CD14-positive monocyte (primary cell): Measurements from ENCODE around the gene MBNL2. TPM values are rescaled to one million over a fixed set of nuclear protein-coding genes. Genes with fewer than 3 reads are reported as not detected.

Source experiments
- DNase-seq, 3 donors: peaks; one replicate each; pipeline ENCODE4 v3.0.0-alpha.2; 2011 to 2022
- H2AFZ ChIP-seq: 2 replicates; pipeline ENCODE4 v1.6.0; 2012; ENCODE audit warnings: mild to moderate bottlenecking, low read depth, low read length, inconsistent platforms; ENCODE audit not compliant: insufficient read depth, poor library complexity, severe bottlenecking
- H3K27ac ChIP-seq, 2 donors: 1 replicate in 1 of 2; 2 replicates in 1 of 2; pipeline ENCODE4 v1.5.1; 2012 to 2013; ENCODE audit warnings: low read length in 2 of 2, control low read depth in 1 of 2, inconsistent platforms in 1 of 2, low read depth in 1 of 2, mild to moderate bottlenecking in 1 of 2
- H3K27me3 ChIP-seq, 2 donors: one replicate each; pipeline versions ENCODE4 v1.6.0 to v1.6.1; 2011 to 2013; ENCODE audit warnings: low read length in 2 of 2; ENCODE audit not compliant: control insufficient read depth in 2 of 2, insufficient read depth in 2 of 2
- H3K36me3 ChIP-seq, 2 donors: replicated peaks in 1 of 2; 1 replicate in 1 of 2; 2 replicates in 1 of 2; pipeline versions ENCODE4 v1.5.1 to v1.6.1; 2012 to 2013; ENCODE audit warnings: low read length in 2 of 2, control low read depth in 1 of 2, inconsistent platforms in 1 of 2, mild to moderate bottlenecking in 1 of 2; ENCODE audit not compliant: insufficient read depth in 2 of 2, control insufficient read depth in 1 of 2
- H3K4me1 ChIP-seq, 2 donors: 1 replicate in 1 of 2; 2 replicates in 1 of 2; pipeline versions ENCODE4 v1.5.1 to v1.6.1; 2012 to 2013; ENCODE audit warnings: low read length in 2 of 2, control low read depth in 1 of 2, inconsistent platforms in 1 of 2, mild to moderate bottlenecking in 1 of 2, moderate library complexity in 1 of 2; ENCODE audit not compliant: insufficient read depth in 2 of 2, control insufficient read depth in 1 of 2
- H3K4me2 ChIP-seq: replicated peaks from 2 replicates; pipeline ENCODE3; 2012; ENCODE audit warnings: low read length, moderate library complexity, mild to moderate bottlenecking; ENCODE audit not compliant: poor library complexity, severe bottlenecking; ENCODE audit errors: extremely low read depth
- H3K4me3 ChIP-seq, 3 experiments: fragments of 200-600 bp in 1 of 3; sonication (generic) in 1 of 3; replicated peaks in 1 of 3; 1 replicate in 2 of 3; 2 replicates in 1 of 3; pipeline ENCODE4 v1.5.1; 2011 to 2013; ENCODE audit warnings: low read length in 3 of 3, mild to moderate bottlenecking in 3 of 3, control low read depth in 2 of 3, low read depth in 2 of 3, inconsistent platforms in 1 of 3, moderate library complexity in 1 of 3
- H3K79me2 ChIP-seq: 2 replicates; pipeline ENCODE4 v1.6.0; 2012; ENCODE audit warnings: mild to moderate bottlenecking, control low read depth, inconsistent platforms, low read length, moderate library complexity; ENCODE audit not compliant: insufficient read depth
- H3K9ac ChIP-seq: 2 replicates; pipeline ENCODE4 v1.6.0; 2017; ENCODE audit warnings: low read length, mild to moderate bottlenecking; ENCODE audit not compliant: insufficient read depth, poor library complexity, severe bottlenecking
- H3K9me3 ChIP-seq, 2 donors: replicated peaks in 1 of 2; 1 replicate in 1 of 2; 2 replicates in 1 of 2; pipeline versions ENCODE4 v1.5.1 to v1.6.1; 2012 to 2013; ENCODE audit warnings: low read length in 2 of 2, control low read depth in 1 of 2; ENCODE audit not compliant: control insufficient read depth in 1 of 2, insufficient read depth in 1 of 2
- H4K20me1 ChIP-seq: 2 replicates; pipeline ENCODE4 v1.6.0; 2012; ENCODE audit warnings: mild to moderate bottlenecking, low read length, control low read depth, moderate library complexity; ENCODE audit not compliant: insufficient read depth
- H3K27ac Mint-ChIP-seq, 7 donors: one replicate each; pipeline ENCODE4 v1.8.0; 2020; ENCODE audit warnings: mild to moderate bottlenecking in 7 of 7, mixed read lengths in 7 of 7, moderate library complexity in 6 of 7, inconsistent platforms in 2 of 7
- H3K27me3 Mint-ChIP-seq, 3 donors: one replicate each; pipeline ENCODE4 v1.8.0; 2021 to 2022; ENCODE audit warnings: low read depth in 3 of 3, mild to moderate bottlenecking in 3 of 3, mixed read lengths in 3 of 3, moderate library complexity in 3 of 3, inconsistent platforms in 1 of 3
- H3K36me3 Mint-ChIP-seq, 2 donors: one replicate each; pipeline ENCODE4 v1.8.0; 2020; ENCODE audit warnings: mixed read lengths in 2 of 2, inconsistent platforms in 1 of 2, mild to moderate bottlenecking in 1 of 2
- H3K4me1 Mint-ChIP-seq: one replicate; pipeline ENCODE4 v1.8.0; 2020; ENCODE audit warnings: mild to moderate bottlenecking, mixed read lengths
- H3K4me3 Mint-ChIP-seq, 2 donors: one replicate each; pipeline ENCODE4 v1.8.0; 2020; ENCODE audit warnings: mild to moderate bottlenecking in 2 of 2, mixed read lengths in 2 of 2, moderate library complexity in 1 of 2
- H3K9me3 Mint-ChIP-seq, 7 donors: one replicate each; pipeline ENCODE4 v1.8.0; 2020 to 2022; ENCODE audit warnings: mixed read lengths in 7 of 7, mild to moderate bottlenecking in 6 of 7, moderate library complexity in 6 of 7, inconsistent platforms in 2 of 7
- CTCF ChIP-seq: fragments of 200-600 bp; IDR thresholded peaks from one replicate; pipeline ENCODE4 v1.8.0; 2022; ENCODE audit warnings: antibody characterized with exemption, mild to moderate bottlenecking
- WGBS: methylation state at CpG from one replicate; pipeline ENCODE4 v1.1.5; 2013; ENCODE audit warnings: missing lambda C conversion rate; ENCODE audit not compliant: insufficient coverage; 5-methylcytosine and 5-hydroxymethylcytosine counted together
- intact Hi-C, 2 donors: fragments of 100-400 bp; cut with micrococcal nuclease; formaldehyde crosslinking; loops; one replicate each; pipeline versions ENCODE4 v1.15.0 to v1.15.1; 2023
- polyA plus RNA-seq, 3 donors: library from polyadenylated mRNA; depleted of rRNA in 1 of 3; unstranded in 2 of 3; stranded (reverse) in 1 of 3; fragments of 300-500 nt in 2 of 3; fragments of >200 nt in 1 of 3; fragmentation: Illumina TruSeq in 2 of 3; gene quantifications; 1 replicate in 2 of 3; 2 replicates in 1 of 3; pipeline ENCODE4 v1.2.3, GENCODE V29; 2012 to 2021

MBNL2 gene
- polyA plus RNA-seq, 3 donors, result 8.5 to 15.5 (median 13.4) TPM

- H3K4me1 Mint-ChIP-seq, result peaks cover 36% of the 10 kb centered on the region
- H3K4me3 Mint-ChIP-seq, result no peak overlapping the region
- no peak overlapping the region for H3K27ac ChIP-seq
- no peaks in the 10 kb centered on the region for H3K9me3 ChIP-seq
- H3K9me3 Mint-ChIP-seq, result peaks cover 0 to 4% (median 0%) of the 10 kb centered on the region in 7 donors
- H3K27me3 ChIP-seq, result no peaks in the 10 kb centered on the region
- H3K27me3 Mint-ChIP-seq, result no peaks in the 10 kb centered on the region
- peaks cover 31 to 32% of the 10 kb centered on the region in 2 donors for H3K4me1 ChIP-seq
- no peaks in the 10 kb centered on the region for H3K36me3 ChIP-seq
- no peaks in the 10 kb centered on the region for H4K20me1 ChIP-seq
- no peak overlapping the region for H2AFZ ChIP-seq
- peaks cover 24 to 25% of the 10 kb centered on the region in 2 donors for H3K36me3 Mint-ChIP-seq
- intact Hi-C loops, result loop anchor here in 1 of 2 donors (10.0 kb wide), 1 partner anchor 54 kb away; the partner anchor contains the start of gene RAP2A
- peak overlapping the region in 4 of 7 donors; percentile 3 to 74 (median 44) for H3K27ac Mint-ChIP-seq
- no peak overlapping the region for H3K4me2 ChIP-seq
- H3K79me2 ChIP-seq, result peaks cover 6% of the 10 kb centered on the region
- no peak for DNase-seq
- TF ChIP-seq CTCF, result no peak
- no peak overlapping the region for H3K4me3 ChIP-seq
- H3K9ac ChIP-seq, result no peak overlapping the region
- 83% methylated on average over 3 of the region's 6 CpGs for WGBS
Measured at GRCh38 chr13:97380696-97381095, 158.6 kb downstream of the MBNL2 start.

- no peak for TF ChIP-seq CTCF
- peak overlapping the region in 1 of 7 donors; percentile 56 for H3K27ac Mint-ChIP-seq
- Histone ChIP-seq H4K20me1 (no peaks in the 10 kb centered on the region), H3K36me3 (no peaks in the 10 kb centered on the region), H3K4me3 (no peak overlapping the region), H3K9ac (no peak overlapping the region), H3K9me3 (no peaks in the 10 kb centered on the region), H3K79me2 (peaks cover 6% of the 10 kb centered on the region), H3K4me2 (no peak overlapping the region), H2AFZ (no peak overlapping the region), H3K27me3 (no peaks in the 10 kb centered on the region), H3K4me1 (peaks cover 36 to 37% of the 10 kb centered on the region in 2 donors), H3K27ac (no peak overlapping the region)
- H3K9me3 Mint-ChIP-seq, result peaks cover 0 to 4% (median 0%) of the 10 kb centered on the region in 7 donors
- H3K4me3 Mint-ChIP-seq, result no peak overlapping the region
- intact Hi-C loops, result loop anchor here in 1 of 2 donors (10.0 kb wide), 1 partner anchor 54 kb away; the partner anchor contains the start of gene RAP2A
- DNase-seq, result no peak
- H3K27me3 Mint-ChIP-seq, result no peaks in the 10 kb centered on the region
- H3K36me3 Mint-ChIP-seq, result peaks cover 20 to 22% of the 10 kb centered on the region in 2 donors
- no CpG with 5 or more reads among the region's 1 CpG for WGBS
- peaks cover 39% of the 10 kb centered on the region for H3K4me1 Mint-ChIP-seq
Measured at GRCh38 chr13:97381189-97381588, 159.1 kb downstream of the MBNL2 start.
